HG03521 (cell line): Measurements from ENCODE around the gene RPA3.
"Not testable (repeated sequence)": the region's sequence is repeated elsewhere in the genome, so short reads cannot be mapped to it uniquely, and the experiment has no call there.

Experiments
- ATAC-seq: cut with Tn5 transposase; IDR thresholded peaks from one replicate; pipeline ENCODE4 v1.9.1; 2021; ENCODE audit warnings: mild to moderate bottlenecking, moderate library complexity; ENCODE audit not compliant: unreplicated experiment

Gene RPA3

DNA sequence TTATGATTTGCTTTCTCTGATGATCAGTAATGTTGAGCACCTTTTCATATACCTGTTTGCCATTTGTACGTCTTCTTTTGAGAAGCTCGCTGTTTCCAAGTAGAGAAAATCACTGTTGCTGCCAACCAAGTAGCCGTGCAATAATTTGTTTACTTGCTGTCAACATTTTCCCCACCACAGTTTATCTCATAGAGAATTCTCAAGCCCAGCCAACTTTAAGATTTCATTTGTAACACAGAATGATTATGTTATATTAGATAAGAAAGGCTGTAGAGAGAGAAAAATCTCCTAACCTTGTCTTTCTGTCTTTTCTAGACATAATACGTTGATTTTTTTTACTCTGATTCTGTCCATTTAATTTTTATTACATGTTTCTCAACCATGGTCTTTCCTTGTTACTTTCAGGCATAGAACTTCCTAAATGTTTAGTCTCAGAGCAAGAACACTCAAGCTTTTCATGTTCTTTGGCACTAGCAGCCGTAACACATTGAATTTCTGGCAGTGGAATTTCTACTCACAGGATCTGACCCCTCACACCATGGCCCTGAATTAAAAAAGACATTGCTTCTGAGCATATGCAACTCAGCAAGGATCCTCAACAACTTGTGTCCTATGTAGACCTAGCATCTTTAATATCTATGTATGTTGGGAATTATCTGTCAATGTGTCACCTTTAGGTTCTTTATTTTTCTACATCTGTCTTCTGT, 23.1 kb downstream of the RPA3 start:
- no peak for ATAC-seq

DNA sequence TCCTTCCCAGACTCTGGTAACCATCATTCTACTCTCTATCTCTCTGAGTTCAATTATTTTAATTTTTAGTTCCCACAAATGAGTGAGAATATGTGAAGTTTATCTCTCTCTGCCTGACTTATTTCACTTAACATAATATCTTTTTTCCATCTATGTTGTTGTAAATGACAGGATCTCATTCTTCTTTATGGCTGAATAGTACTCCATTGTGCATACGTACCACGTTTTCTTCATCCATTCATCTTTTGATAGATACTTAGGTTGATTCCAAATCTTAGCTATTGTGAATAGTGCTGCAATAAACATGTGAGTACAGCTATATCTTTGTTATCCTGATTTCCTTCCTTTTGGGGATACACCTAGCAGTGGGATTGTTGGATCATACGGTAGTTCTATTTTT, 23.9 kb downstream of the RPA3 start:
- no peak for ATAC-seq

DNA sequence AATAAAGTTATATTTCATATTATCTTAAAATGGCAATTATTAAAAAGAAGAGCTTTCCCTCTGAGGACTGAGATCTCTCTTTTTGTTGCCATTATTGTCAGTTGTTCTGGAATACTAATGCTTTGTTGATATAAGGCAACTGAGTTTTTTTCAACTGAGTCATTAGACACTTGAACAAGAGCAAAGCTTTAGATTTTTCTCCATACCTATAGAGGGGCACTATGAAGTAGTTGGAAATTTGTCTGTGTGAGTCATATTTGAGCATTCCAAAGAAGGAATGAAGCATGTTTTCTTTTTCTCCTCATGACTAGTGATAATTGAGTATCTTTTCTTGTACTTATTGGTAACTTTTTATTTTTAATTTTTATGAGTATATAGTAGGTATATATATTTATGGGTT, 24.5 kb downstream of the RPA3 start:
- no peak for ATAC-seq

DNA sequence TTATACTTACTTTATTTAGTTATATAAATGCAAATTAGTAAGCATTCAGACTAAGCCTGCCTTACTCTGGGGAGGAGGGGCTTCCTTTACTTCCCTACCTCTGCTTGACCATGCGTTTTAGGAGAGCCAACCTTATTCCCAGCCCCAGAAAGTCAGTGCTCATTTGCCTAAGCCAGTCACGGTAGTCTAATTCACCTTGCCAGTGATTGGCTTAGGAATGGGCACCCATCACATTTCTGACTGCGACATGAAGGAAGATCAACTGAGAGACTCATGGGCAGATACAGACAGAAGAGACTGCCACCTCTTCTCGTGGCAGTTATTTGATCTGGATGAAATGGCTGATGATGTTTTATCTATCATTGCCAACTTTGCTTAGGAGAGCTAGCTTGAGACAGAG, 29.5 kb downstream of the RPA3 start:
- ATAC-seq, result no peak

DNA sequence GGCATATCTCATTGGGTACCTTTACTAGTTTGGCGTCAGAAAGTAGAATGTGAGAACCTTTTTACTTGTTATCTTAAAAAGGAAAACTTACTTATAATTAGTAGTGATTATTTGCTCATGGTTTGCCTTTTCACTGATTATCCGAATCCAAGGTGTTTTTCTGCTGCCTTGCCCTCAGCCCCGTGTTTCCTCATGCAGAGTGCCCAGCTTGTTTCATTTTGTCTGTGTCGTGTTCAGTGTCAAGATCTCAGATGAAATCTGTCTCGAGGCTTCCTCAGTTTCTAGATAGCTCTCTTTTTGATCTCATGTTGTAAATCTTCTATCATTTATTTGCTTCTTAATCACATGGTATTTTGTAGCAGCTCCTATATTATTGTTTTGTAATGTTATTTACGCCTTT, 30.1 kb downstream of the RPA3 start:
- no peak for ATAC-seq

DNA sequence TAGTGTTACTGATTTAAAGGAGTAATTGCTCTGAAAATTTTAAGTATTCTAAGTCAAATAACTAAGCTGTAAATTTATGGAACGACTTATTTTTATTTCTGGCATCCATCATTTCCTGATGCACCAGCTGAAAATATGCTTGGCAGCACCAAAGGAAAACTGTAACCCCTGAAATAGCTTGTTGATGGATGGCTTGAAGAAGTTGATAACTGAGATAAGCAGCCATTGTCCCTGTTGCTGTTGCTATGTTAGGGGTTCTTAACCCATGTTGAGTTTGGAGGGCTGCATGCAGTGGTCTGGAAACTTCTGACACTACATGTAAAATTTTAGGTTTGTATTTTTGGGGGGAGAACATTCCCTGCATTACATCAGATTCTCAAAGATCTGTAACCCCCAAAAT, 30.6 kb downstream of the RPA3 start:
- ATAC-seq, result no peak

DNA sequence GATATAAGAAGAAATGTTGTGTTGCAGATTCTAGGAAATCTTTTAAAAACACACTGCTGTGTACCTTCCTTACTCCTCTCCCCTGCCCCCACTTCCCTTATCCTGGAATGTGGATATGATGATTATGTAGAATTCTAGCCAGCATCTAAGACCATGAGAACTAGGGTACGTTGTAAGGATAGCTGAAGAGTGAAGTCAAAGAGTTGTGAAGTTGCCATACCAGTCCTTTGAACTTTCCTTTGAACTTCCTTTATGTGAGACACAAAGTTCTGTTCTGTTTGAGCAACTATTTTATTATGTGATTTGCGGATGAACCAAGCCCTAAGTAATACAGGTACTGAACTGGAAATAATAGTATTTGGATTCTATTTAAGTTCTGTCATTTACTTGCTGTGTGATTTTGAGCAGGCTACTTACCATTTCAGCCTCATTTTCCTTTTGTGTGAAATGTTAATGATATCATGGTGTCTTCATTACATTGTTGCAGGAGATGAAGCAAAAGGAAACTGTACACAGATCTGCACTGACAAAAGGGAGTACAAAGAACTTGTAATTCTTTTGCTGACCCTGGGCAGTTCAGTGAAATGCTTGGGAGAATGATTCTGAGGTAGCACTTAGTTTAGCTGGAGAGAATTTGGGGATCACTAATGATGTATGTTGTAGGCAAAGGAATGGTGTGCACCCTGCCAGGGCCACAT, 31.4 kb downstream of the RPA3 start:
- no peak for ATAC-seq

DNA sequence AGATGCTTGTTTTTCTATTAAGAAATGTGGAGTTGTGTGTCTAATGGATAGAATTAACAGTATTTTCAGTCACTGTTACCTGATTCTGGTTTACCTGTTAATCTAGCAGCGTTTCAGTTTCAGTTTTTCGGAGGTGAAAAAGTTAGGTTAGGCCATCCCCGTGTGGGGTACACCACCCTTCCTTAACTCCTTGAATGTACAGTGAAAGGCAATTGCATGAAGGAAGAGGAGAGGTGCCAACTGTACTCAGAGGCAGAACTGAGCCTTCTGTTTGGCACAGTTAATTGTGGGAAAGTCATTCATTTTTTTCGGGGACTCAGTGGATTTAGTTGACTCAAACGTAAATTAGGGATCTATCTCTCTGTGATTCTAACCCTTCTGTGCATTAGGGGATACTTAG, 35.5 kb downstream of the RPA3 start:
- ATAC-seq, result no peak

DNA sequence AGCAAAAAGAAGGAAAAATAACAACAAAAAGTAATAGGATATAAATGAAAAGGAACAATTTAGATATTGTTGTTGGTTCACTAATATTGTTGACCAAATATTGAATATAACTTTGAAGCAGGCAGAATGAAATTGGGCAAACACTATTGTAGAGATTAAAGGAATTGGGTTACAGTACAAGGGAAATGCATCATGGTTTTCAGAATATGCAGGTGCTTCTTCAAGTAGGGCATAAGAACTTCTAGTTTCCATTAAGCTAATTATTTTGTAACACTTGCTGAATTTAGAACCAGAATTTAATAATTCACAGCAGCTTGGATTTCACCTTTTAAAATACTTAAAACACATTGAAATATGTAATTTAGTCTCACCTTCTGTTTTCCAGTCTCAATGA, 36.5 kb downstream of the RPA3 start:
- ATAC-seq, result no peak

DNA sequence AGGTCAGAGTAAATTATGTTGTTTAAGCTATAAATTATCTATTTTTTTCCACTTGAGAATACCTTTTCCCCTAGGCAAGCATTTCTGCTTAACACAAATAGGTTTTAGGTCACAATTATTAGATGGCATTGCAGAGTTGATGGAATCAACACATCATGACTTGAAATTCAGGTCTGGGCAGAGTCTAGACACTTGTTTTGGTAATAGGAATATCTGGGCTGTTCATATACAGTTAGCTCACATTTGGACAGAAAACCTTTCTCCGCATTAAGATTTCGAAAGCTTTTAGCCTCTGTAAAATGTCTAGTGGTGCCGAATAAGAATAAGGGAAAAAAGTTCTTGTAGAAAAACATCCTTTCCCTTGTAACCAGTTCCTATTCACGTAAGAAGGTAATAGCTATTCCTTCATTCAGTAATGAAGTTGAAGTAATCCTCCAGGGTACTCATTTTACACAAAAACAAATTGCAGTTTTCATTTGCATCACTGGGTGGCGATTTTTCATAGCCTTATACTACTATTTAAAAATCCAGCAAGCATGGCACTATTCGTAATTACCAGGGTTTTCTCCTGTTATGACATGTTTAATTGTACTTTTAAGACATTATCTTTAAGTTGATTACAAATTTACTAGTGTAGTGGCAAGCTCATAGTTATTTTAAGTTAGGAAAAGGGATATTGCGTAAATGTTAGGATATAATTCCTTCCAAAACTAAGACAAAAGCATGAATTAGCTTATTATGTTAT, 37.0 kb downstream of the RPA3 start:
- peak; percentile 64 for ATAC-seq

DNA sequence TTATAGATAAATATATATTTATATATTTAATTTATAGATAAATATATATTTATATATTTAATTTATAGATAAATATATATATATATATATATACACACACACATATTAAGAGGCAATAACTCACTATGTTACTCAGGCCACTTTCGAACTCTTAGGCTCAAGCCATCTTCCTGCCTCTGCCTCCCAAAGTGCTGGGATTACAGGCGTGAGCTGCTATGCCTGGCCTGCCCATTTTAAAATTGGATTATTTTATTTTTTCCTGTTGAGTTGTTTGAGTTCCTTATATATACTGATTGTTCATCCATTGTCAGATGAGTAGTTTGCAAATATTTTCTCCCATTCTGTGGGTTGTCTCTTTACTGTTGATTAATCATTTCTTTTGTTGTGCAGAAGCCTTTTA, 38.8 kb downstream of the RPA3 start:
- ATAC-seq, result not testable (repeated sequence)

DNA sequence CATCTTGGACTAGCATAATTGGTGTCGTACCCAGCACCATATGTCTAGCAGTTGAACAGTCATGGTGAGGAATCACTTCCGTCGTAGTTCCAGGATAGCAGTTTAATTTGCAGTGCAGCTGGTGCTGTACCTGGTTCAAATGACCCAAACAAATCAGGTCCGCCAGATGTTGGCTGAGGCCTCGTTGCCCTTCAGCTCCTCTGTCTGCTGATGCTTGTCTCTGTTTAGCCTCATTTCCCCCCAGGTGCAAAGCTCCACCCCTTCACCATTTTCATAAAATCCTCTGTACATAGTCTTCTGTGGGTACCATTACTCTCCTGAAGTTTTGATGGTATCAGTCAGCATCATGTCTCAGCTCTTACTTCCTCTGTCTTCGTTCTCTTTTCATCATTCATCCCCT, 42.7 kb downstream of the RPA3 start:
- ATAC-seq, result no peak

DNA sequence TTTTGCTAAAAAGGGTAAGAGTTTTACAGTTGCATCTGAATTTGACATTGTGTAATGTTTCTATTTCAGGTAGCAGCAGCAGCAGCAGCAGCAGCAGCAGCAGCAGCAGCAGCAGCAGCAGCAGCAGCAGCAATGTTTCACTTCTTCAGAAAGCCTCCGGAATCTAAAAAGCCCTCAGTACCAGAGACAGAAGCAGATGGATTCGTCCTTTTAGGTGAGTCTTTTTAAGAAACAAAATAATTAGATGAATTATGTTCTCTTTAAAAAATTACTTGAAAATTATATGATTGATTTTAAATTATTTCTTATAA, 45.2 kb downstream of the RPA3 start:
- ATAC-seq, result no peak

DNA sequence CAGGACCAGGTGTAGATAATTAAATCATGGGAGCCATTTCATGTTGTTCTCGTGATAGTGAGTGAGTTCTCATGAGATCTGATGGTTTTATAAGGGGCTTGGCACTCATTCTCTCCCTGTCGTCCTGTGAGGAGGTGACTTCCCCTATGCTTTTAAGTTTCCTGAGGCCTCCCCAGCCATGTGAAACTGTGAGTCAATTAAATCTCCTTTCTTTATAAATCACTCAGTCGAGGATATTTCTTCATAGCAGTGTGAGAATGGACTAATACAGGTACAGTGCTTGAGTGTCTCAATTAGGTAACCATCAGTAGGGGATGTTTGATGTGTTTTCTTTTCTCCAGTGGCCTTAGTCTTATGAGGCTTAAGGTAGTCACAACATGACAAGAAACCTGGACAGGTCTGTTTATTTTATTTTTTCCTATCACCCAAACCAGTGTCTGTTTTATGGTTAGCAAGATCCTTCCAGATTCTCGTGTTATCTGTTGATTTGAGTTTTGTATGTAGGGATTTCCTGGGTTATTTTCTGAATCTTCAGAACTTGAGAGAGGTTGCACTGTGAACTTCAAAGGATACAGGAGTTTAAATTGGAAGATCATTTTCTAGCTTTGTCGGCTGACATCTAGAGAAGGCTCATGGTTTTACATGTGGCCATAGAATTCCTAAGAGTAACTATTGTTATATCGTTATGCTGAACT, 45.7 kb downstream of the RPA3 start:
- ATAC-seq, result no peak

DNA sequence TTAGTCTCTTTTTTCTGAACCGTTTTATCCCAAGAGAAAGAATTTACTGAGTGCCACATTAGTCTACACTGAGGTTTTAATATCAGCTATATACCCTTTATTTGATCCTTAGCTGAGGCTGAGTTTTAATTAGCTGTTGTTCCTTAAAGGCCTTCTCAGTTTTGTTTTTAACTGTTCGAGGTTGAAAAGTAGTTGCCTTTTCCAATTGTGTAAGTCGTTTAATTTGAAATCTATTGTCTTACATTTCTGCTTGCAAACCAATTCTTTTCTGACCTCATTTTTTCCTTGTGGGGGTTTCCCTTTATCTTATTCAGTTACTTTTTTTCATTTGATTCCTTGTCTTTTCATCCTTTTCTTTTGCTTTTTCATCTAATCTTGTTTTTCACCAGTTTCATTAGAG, 47.0 kb downstream of the RPA3 start:
- no peak for ATAC-seq

DNA sequence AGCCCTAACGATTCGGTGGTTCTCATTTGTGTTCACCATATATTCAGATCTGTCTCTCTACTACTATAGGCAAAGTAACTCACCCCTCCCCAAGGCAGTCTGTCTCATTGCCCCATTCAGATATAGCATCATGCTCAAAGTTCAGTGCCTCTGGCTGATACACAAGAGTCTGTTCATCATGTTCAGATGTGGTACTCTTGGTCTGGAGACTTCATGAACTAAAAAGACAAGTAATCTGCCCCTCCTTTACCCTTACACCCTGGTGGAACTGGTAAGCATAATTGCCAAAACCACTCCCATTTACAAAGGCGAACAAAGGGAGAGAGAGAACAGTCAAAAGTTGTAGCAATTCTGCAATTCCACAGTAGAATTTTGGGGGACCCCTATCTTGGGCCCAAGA, 47.9 kb downstream of the RPA3 start:
- ATAC-seq, result no peak

DNA sequence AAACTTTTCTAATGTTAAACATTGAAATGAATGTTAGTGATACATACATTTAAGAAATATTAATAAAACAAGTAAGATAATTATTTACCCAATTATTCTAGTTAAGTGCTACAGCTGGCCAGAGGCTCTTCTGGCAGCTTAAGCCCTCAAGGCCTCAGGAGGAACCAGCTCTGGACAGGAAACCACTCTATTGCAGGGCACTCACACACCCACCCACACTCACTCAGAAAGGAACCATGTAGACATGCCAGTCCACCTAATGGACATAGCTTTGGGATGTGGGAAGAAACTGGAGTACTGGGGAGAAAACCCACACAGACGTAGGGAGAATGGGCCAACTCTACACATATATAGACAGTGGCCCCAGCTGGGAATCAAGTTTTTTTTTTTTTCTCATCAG, 49.7 kb downstream of the RPA3 start:
- ATAC-seq, result no peak

DNA sequence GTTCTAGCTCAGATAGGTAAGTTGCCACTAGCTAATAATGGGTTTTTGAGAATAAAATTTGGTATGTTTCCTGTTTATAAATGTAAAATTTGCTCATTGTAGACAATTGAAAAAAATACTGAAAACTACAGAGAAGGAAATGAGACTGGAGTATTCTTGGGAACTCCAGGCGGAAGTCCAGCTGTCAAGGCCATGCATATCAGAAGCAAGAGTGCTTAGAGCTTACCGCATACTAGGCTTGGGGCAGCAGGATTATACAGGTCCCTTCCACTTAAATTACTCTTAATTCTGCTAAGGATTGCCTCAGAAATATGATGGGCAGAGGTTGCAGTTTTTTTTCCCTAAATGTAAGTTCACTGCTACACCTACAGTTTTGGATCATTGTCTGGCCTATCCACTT, 51.2 kb downstream of the RPA3 start:
- no peak for ATAC-seq

DNA sequence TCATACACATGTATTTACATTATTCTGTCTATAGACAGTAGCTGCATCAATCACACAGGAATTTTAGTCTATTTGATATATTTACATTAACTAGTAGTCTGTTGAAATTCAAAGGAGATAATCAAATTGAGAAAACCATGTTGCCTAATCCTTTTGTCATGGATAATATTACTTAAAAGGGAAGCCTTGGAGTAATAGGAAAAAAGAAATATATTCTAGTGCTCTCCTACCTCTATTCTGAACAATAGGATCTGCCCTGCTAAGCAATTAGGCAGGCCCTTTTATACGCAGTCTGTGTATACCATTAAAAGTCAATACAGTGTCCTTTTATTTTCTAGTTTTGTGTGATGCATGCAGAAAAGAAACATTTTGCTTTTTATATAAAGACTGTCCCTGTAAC, 53.4 kb downstream of the RPA3 start:
- ATAC-seq, result no peak

DNA sequence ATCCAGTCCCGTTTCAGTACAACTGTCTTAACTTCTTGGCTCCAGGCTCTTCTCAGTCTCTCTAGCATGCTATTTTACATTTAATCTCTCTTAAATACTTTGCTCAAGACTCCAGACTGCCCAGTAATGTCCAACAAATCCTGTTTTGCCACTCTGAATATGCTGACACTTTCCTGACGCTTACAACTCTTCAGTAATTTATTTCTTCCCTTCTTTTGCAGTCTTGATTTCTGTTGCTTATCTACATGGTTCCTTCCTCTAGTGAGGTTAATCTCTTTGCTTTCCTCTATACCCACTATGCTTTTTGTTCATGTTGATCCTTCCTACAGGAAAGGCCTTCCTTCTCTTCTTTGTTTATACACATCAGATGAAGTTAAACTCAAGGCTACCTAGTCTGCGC, 54.1 kb downstream of the RPA3 start:
- ATAC-seq, result no peak

DNA sequence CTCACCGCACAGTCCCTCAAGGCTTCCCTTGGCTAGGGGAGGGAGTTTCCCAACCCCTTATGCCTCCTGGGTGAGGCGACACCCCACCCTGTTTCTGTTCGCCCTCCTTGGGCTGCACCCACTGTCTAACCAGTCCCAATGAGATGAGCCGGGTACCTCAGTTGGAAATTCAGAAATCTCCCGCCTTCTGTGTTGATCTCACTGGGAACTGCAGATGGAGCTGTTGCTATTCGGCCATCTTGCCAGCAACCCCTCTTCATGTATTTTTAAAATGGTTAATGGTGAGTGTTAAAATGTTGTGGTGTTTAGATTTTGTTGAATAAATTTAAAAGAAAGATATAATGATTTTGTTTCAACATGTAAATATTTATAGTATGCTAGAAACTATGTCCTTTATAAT, 55.9 kb downstream of the RPA3 start:
- no peak for ATAC-seq

DNA sequence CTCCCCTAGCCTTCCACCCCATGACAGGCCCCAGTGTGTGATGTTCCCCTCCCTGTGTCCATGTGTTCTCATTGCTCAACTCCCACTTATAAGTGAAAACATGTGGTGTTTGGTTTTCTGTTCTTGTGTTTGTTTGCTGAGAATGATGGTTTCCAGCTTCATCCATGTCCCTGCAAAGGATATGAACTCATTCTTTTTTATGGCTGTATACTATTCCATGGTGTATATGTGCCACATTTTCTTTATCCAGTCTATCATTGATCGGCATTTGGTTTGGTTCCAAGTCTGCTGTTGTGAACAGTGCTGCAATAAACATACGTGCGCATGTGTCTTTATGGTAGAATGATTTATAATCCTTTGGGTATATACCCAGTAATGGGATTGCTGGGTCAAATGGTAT, 61.9 kb downstream of the RPA3 start:
- ATAC-seq, result not testable (repeated sequence)
